ENCODE data around the gene LPP.

Gene LPP

DNA sequence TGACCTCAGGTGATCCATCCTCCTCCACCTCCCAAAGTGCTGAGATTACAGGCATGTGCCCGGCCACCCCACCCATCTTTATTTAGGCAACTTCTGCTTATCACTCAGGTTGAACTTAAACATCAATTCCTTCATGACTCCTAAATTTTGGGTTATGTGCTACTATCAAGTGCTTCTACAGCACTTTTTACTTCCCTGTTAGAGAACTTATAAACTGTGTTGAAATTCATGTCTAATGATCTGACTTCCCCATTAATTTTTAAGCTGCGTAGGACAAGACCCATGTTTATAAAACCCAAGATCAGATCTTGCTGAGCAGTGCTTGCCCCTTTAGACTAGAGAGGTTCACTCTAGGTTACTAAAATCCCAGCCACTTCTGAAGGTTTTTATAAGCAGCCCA lies 751.6 kb downstream of the LPP start:
- no peak for DNase-seq

GRCh38 chr3:188906236-188906635 lies 752.3 kb downstream of the LPP start:
- DNase-seq = no peak

GRCh38 chr3:188908002-188908850 lies 754.3 kb downstream of the LPP start:
- DNase-seq = no peak

DNA sequence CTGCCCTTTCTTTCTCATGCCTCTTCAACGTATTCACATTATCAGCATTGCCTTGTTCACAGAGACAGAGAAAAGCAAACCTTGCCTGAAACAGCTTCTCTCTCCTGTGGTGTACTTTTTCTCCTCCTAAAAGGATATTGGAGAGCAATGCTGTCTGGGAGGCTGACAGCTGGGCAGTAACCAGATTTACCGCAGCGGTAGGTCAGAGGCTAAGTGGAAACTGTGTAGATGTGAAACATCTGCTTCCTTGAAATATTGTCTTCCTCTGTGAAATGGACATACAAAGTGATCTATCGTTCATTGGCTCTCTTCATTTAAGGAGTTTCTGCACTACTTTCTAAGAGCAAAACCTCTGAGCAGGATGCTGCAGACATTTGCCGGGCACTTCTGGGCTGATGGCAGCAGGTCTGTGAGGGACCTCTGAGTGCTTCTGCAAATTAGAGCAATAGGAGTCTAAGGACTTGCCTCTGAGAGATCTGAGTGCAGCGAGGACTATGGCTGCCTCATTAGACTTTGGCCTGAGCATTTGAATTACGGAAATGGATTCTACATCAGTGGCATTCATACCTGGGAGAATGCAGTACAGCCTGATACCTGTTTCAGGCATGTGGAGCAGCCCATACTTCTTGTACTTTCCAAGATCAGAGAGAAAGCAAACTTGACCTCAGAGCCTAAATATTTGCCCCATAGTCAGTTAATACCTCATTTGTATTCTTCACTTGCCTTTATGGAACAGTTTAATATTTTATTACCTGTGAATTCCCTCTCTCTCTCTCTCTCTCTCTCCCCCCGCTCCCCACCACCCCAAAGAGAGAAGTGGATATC lies 757.3 kb downstream of the LPP start:
- no peak for DNase-seq

DNA sequence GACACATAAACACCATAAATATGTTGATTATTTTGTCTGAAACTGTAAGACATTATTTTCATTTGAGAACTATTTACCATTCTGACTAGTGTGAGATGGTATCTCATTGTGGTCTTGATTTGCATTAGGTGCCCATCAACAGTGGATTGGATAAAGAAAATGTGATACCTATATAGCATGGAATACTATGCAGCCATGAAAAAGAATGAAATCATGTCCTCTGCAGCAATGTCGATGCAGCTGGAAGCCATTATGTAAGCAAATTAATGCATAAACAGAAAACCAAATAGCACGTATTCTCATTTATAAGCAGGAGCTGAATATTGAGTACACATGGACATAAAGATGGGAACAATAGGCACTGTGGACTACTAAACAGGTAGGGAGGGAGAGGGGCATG lies 759.1 kb downstream of the LPP start:
- no peak for DNase-seq

DNA sequence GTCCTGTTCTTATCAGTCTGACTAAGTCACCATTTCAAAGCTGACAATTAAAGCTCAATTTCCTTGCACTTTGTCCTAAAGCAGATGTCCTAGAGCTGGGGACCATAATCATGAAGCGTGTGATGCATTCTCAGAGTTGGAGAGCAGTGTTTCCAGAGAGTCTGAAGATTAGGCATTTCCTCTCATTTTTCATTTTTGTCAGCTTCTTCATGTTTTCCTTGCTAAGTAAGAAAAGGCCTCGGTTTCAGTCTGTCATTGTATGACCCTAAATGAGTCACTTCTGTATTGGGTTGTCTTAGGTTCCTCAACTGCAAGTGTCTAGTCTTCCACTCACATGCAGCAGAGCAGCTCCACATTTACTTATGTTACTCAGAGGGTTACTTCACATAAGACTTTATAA lies 760.6 kb downstream of the LPP start:
- no peak for DNase-seq

DNA sequence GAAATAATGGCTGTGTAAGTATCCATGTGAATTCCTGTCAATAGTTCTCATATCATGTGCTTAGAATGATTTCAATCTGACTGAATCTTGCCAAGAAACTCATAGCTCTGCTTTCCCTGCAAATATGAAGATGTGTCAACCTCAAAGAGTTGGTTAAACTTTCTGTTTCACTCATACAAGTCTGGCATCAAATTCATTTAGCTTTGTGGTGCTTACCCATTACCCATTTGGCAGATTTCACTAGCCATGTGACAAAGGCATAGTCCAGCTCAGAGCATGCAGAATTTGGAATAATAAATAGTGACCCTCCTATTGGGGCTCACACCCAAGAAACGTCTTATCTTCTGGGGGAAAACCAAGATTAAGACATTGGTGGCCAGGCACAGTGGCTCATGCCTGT lies 761.2 kb downstream of the LPP start:
- DNase-seq = no peak

DNA sequence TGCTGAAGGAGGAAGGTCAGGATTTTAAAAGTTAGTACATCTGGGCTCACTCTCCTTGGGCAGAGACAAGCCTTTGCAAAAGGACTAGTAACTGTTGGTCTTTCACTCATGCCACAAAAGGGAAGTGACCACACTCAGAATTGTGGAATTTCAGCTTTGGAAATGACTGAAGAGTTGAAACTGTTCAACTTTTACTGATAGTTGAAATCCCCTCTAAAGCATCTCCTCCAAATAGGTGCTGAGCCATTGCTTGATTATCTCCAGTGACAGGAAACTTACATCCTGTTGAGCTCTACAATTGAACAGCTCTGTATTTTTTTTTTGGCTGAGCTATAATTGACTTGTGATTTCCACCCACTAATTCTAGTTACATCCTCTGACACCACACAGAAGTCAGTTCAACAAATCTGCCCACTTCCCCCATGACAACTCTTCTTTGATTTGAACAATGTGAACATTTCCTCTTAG lies 763.0 kb downstream of the LPP start:
- no peak for DNase-seq

DNA sequence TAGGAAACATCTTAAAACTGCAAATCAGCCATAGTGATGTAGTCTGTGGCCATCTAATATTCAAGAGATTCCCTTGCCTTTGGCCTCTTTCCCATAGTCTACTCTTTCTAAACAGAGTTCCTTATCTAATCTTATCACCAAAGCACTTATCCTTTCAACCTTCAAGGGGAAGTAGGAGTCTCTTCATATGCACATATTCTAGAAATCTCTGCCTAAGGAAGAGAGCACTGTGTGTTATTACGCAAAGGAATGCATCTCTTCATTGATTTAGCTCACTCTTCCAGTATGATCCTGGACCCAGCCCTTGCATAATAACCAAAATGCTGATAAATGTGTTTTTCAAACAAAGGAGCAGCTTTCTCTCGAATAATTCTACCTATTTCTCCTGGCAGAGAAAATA lies 764.1 kb downstream of the LPP start:
- DNase-seq = no peak

GRCh38 chr3:188923671-188924070 lies 769.7 kb downstream of the LPP start:
- no peak for DNase-seq

DNA sequence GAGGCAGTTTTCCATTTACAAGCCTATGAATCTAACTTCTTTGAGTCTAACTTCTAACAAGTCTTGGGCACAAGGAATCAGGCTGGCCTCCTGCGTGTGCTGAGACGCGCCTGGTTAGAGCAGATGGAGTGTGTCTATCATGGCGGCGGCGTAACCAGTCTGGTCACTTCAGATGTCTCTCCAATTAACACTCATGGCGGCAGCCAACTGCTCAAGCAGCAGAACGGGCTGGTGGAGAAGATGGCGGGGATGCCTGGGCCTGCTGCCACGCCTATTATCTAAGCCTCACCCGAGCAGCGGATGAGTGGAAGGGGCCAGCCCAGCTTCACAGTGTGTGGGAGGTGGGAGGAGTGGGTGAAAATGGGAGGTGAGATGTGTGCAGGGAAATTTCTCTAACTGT lies 771.4 kb downstream of the LPP start:
- no peak for DNase-seq

- no peak for DNase-seq
Measured at GRCh38 chr3:188926111-188926510, 772.2 kb downstream of the LPP start.

DNA sequence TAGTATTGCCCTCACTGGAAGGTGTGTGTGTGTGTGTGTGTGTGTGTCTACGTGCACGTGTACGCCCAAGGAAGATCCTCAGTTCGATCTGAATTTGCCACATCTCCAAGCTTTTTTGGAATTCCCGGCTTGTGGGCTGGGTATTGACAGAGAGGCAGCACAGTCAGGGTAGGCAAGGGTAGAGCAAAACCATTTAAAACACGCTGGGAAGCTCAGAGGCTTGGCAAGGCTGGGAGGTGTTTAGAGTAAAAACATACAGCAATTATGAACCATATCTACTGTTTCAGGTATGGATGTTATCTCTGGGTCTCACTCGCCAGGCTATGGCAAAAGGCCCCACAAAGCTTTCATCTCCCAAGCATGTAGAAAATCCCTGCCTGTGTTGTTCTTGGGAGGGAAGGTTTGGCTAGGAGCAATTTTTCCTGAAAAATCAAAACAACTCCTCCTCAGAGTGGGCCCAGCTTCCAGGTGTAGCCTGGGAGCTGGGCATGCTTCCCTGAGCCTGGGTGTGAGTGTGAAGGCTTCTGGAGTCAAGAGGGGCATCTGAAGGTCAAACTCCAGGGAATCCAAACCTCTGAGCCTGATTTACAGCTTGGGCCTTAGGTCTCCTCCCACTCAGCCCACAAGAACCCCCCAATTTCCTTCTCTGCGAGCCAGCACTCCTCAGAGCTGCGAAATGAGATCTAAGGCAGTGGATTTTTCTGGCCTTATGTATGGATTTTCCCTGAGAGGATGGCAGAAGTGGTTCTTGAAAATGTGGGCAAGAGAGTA lies 773.0 kb downstream of the LPP start:
- no peak for DNase-seq

GRCh38 chr3:188927971-188928370 lies 774.0 kb downstream of the LPP start:
- no peak for DNase-seq

GRCh38 chr3:188929137-188929536 lies 775.2 kb downstream of the LPP start:
- peak; percentile 11 for DNase-seq

GRCh38 chr3:188931036-188931435 lies 777.1 kb downstream of the LPP start:
- DNase-seq = no peak

- DNase-seq = no peak
Measured at GRCh38 chr3:188931531-188931930, 777.6 kb downstream of the LPP start.

DNA sequence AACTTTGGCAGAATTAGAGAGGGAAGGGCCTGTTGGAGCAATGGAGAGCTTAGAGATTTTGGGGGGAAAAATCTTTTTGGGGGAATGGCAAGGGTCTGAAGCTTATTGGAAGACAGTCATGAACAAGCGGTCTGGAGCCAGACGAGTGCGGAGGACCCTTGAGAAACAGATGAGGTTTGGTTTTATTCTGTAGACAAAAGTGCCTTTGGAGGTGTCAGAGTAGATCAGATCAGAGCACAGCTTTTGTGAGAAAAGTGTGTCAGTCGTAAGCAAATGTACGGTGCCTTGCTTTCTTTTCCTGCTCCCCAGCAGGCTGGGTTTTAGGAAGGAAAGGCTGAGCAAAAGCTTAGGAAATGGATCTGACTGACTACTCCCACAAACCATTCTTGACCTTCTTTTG lies 781.0 kb downstream of the LPP start:
- DNase-seq = no peak

DNA sequence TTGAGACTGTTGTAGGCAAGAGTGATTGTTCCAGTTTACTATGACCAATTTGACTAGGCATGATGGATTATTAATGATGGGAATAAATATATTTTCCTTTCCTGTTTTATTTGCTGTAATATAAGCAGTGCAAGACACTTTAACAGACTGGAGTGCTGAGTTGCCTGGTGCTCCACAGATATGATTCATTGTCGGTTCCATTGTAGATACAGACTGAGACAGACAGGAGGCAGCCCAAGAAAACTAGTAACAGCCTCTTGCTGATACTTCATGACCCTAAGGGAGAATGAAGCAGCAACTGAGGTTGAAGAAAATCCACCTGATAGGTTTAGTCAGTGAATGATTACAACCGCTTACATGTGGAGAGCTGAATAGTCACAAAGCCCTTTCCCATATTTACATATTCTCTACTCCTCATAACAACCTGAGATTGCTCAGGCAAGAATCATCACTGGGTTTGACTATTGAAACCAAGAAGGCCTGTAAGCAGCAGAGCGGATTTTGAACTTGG lies 782.7 kb downstream of the LPP start:
- no peak for DNase-seq

DNA sequence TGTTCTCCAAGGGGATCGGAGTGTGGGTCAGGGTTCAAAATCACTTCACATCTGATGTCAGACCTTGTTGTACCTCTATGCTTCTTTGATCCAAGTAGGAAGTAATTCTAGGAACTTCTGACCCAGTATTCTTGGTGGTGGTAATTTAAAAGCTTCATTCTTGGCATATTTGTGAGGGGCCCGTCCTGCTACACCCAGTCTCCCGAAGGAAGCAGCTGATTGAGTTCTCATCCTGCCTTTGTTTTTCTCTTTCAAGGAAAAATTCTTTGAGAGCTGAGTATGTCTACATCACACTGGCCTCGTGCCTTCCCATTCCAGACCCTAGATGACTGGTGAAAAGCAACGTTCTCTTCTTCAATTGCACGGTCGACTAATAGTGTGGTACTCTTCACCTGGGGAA lies 783.4 kb downstream of the LPP start:
- DNase-seq = no peak

GRCh38 chr3:188938999-188939398 lies 785.0 kb downstream of the LPP start:
- no peak for DNase-seq

DNA sequence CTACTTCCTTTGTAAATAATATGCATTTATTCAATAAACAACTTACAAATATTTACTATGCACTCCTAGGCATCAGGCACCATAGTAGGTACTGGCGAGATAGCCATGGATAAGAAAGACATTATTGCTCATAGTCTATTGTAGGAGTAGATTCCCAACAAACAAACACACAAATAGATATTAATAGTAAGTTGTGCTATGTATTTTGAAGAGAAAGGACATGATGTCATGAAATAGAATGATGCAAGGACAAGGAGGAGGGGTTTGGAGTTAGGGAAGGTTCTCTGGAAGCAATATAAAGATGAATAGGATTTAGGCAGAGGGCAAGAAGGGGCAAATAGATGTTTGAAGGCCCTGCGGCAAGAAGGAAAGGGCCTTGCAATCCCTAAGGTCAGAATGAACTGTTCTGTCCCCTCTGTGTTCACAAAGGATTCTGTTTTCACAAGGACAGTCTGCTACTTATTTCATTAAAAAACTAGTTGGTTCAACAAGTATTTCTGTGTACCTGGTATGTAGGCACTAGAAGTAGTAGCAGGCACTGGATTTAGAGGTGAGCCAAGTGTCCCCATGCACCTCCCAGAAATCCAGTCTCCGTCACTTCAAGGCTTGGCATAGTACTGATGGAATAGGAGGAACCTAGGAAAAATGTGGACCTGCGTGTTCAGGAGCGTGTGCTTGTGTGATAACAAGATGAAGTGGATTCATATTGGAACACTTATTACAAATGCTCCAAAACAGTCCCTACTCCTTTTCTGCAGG lies 786.0 kb downstream of the LPP start:
- no peak for DNase-seq
